ENCODE measurements around the gene LPCAT2. TPM values are rescaled to one million over a fixed set of nuclear protein-coding genes. Genes with fewer than 3 reads are reported as not detected.

Gene LPCAT2
- total RNA-seq, 1 donor from 2014 or later = 74.4 TPM

DNA sequence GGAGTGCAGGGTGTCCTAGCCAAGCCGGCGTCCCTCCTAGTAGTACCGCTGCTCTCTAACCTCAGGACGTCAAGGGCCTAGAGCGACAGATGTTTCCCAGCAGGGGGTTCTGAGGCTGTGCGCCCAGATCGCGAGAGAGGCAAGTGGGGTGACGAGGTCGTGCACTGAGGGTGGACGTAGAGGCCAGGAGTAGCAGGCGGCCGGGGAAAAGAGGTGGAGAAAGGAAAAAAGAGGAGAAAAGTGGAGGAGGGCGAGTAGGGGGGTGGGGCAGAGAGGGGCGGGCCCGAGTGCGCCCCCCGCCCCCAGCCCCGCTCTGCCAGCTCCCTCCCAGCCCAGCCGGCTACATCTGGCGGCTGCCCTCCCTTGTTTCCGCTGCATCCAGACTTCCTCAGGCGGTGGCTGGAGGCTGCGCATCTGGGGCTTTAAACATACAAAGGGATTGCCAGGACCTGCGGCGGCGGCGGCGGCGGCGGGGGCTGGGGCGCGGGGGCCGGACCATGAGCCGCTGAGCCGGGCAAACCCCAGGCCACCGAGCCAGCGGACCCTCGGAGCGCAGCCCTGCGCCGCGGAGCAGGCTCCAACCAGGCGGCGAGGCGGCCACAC is 29.9 kb upstream of the LPCAT2 start, which contains the start of gene MMP2:
Gene MMP2, plus strand, starts transcription at position 372 of the 603 bp plus-strand sequence. CDS start 282 bp downstream, outside the sequence.
- peaks cover 5% of the 10 kb centered on the region for H3K9me3 Mint-ChIP-seq (ENCODE audit: unreplicated experiment)
- Histone ChIP-seq H3K9me3 (ENCODE audit: insufficient read depth, low read depth, low read length) (no peaks in the 10 kb centered on the region), H3K79me2 (ENCODE audit: insufficient read depth, low read length) (peaks cover 46% of the 10 kb centered on the region), H3K27ac (ENCODE audit: low read depth, low read length) (peak within 1 kb of the TSS; percentile 69), H4K20me1 (ENCODE audit: insufficient read depth, low read length) (peaks cover 36% of the 10 kb centered on the region), H3K4me2 (ENCODE audit: low read length) (peak within 1 kb of the TSS; percentile 97), H3K27me3 (ENCODE audit: insufficient read depth, low read length) (no peaks in the 10 kb centered on the region), H3K36me3 (ENCODE audit: insufficient read depth, low read length) (peaks cover 14% of the 10 kb centered on the region), H3K4me3 (ENCODE audit: insufficient read depth, low read depth, low read length) (peak within 1 kb of the TSS; percentile 95), H3K4me1 (ENCODE audit: insufficient read depth, low read length) (peaks cover 26% of the 10 kb centered on the region), H2AFZ (ENCODE audit: low read depth, low read length) (peak within 1 kb of the TSS; percentile 57), H3K9ac (ENCODE audit: low read length) (peak within 1 kb of the TSS; percentile 92)
- peak within 1 kb of the TSS; percentile 94 for H3K27ac Mint-ChIP-seq (ENCODE audit: unreplicated experiment)
- FAIRE-seq (no peak), DNase-seq (ENCODE audit: low read depth) (peak; percentile 65)
- H3K27me3 Mint-ChIP-seq (ENCODE audit: low read depth, unreplicated experiment) = peaks cover 11% of the 10 kb centered on the region
- peaks cover 24% of the 10 kb centered on the region for H3K4me1 Mint-ChIP-seq (ENCODE audit: low read depth, unreplicated experiment)
- peak within 1 kb of the TSS; percentile 99 for H3K4me3 Mint-ChIP-seq (ENCODE audit: unreplicated experiment)
- TF ChIP-seq, protein P1, sequence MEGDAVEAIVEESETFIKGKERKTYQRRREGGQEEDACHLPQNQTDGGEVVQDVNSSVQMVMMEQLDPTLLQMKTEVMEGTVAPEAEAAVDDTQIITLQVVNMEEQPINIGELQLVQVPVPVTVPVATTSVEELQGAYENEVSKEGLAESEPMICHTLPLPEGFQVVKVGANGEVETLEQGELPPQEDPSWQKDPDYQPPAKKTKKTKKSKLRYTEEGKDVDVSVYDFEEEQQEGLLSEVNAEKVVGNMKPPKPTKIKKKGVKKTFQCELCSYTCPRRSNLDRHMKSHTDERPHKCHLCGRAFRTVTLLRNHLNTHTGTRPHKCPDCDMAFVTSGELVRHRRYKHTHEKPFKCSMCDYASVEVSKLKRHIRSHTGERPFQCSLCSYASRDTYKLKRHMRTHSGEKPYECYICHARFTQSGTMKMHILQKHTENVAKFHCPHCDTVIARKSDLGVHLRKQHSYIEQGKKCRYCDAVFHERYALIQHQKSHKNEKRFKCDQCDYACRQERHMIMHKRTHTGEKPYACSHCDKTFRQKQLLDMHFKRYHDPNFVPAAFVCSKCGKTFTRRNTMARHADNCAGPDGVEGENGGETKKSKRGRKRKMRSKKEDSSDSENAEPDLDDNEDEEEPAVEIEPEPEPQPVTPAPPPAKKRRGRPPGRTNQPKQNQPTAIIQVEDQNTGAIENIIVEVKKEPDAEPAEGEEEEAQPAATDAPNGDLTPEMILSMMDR (IDR thresholded peaks at IDR 0.05; ENCODE audit: insufficient read depth, low read depth, low read length) = no peak
- TF ChIP-seq EZH2 (IDR thresholded peaks at IDR 0.05; ENCODE audit: insufficient read depth, low read length) = no peak
- peaks cover 16% of the 10 kb centered on the region for H3K36me3 Mint-ChIP-seq (ENCODE audit: low read depth, unreplicated experiment)

DNA sequence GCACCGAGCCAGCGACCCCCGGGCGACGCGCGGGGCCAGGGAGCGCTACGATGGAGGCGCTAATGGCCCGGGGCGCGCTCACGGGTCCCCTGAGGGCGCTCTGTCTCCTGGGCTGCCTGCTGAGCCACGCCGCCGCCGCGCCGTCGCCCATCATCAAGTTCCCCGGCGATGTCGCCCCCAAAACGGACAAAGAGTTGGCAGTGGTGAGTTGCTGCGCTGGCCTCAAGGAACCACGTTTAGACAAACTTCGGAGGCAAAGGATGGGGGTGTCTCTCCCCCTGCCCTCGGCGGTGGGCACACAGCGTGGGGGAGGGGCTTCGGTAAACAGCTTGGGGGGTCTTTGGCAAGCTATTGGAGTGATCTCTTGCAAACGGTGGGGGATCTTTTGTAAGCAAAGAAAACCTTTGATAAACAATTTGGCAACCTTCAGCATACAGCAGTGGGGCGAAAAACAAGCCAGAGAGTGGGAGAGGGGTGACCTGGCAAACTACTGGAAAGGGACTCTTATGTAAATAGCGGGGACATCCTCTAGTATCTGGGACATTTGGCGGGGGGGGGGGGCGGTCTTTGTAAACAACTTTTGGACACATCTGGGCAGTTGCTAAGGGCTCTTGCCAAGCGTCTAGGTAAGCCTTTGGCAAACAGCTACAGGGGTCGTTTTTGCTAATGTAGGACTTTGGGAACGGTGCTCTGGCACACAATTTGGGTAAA is 29.3 kb upstream of the LPCAT2 start:
- no peaks in the 10 kb centered on the region for H3K9me3 ChIP-seq (ENCODE audit: insufficient read depth, low read depth, low read length)
- H3K27ac ChIP-seq (ENCODE audit: low read depth, low read length) = peak overlapping the region; percentile 69
- H3K27me3 ChIP-seq (ENCODE audit: insufficient read depth, low read length) = no peaks in the 10 kb centered on the region
- Mint-ChIP-seq H3K4me1 (ENCODE audit: low read depth, unreplicated experiment) (peaks cover 24% of the 10 kb centered on the region), H3K9me3 (ENCODE audit: unreplicated experiment) (peaks cover 5% of the 10 kb centered on the region), H3K27ac (ENCODE audit: unreplicated experiment) (peak overlapping the region; percentile 94), H3K27me3 (ENCODE audit: low read depth, unreplicated experiment) (peaks cover 11% of the 10 kb centered on the region), H3K36me3 (ENCODE audit: low read depth, unreplicated experiment) (peaks cover 21% of the 10 kb centered on the region), H3K4me3 (ENCODE audit: unreplicated experiment) (peak overlapping the region; percentile 99)
- peak overlapping the region; percentile 95 for H3K4me3 ChIP-seq (ENCODE audit: insufficient read depth, low read depth, low read length)
- peaks cover 39% of the 10 kb centered on the region for H4K20me1 ChIP-seq (ENCODE audit: insufficient read depth, low read length)
- peaks cover 26% of the 10 kb centered on the region for H3K4me1 ChIP-seq (ENCODE audit: insufficient read depth, low read length)
- H3K79me2 ChIP-seq (ENCODE audit: insufficient read depth, low read length) = peaks cover 48% of the 10 kb centered on the region
- peak overlapping the region; percentile 92 for H3K9ac ChIP-seq (ENCODE audit: low read length)
- H3K36me3 ChIP-seq (ENCODE audit: insufficient read depth, low read length) = peaks cover 21% of the 10 kb centered on the region
- no peak for DNase-seq (ENCODE audit: low read depth)
- FAIRE-seq = no peak
- peak overlapping the region; percentile 57 for H2AFZ ChIP-seq (ENCODE audit: low read depth, low read length)
- peak overlapping the region; percentile 97 for H3K4me2 ChIP-seq (ENCODE audit: low read length)
- no peak for TF ChIP-seq EZH2 (IDR thresholded peaks at IDR 0.05; ENCODE audit: insufficient read depth, low read length)
- TF ChIP-seq, protein P1 (IDR thresholded peaks at IDR 0.05; ENCODE audit: insufficient read depth, low read depth, low read length) = no peak
